Smooth muscle cell of the brain vasculature (primary cell): ENCODE data around the gene RAB24.

Source experiments
- DNase-seq: peaks from one replicate; pipeline ENCODE4 v3.0.0-alpha.2; 2012; ENCODE audit warnings: low read depth, low spot score

Gene RAB24

DNA sequence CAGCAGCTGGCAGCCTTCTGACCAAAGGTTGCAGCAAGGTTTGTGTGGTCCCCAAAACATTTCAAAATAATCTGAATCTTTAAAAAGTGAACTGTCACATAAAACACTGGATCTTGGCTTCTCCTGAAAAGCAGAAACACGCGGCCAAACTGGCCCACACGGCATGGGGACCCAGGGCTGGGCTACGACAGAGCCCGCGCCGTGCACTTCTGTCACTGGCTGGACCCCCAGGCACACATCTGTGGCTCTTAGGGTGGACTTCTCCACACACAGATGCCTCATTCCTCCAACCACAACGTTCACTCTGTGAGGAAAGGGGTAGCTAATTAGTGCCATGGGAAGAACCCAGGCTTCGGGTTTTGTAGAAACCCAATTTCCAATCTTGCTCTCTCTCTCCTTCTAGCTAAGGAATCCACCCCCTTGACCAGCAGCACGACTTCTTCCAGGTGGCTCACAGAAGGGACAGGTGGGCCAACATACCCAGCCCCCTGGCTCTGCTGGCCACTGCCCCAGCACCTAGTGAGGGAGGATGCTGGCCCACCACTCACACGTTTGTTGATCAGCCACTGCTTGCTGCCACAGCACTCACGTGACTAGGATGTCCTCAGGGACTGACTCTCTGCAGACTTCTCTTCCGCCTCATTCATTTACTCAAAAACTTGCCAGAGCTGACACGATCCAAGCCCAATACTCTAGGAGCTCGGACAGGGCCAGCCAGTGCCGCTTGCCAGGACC, 30.1 kb upstream of the RAB24 start:
- no peak for DNase-seq

DNA sequence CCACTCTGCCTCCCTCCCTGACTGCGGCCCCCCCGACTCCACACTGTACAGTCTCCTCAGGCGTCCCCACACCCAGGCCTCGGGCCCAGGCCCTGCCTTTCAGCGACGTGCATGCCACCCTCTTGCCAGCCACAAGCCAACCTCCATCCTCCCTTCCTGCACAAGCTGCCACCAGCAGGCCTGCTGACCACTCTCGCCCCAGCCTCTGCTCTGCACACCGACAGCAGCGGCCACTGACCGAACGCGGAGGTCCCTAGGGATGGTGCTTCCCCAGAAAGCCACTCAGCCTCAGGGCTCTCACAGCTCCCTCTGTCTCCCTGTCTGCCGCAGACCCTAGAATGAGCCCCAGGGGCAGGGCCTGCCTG, 29.4 kb upstream of the RAB24 start:
- DNase-seq, result no peak

DNA sequence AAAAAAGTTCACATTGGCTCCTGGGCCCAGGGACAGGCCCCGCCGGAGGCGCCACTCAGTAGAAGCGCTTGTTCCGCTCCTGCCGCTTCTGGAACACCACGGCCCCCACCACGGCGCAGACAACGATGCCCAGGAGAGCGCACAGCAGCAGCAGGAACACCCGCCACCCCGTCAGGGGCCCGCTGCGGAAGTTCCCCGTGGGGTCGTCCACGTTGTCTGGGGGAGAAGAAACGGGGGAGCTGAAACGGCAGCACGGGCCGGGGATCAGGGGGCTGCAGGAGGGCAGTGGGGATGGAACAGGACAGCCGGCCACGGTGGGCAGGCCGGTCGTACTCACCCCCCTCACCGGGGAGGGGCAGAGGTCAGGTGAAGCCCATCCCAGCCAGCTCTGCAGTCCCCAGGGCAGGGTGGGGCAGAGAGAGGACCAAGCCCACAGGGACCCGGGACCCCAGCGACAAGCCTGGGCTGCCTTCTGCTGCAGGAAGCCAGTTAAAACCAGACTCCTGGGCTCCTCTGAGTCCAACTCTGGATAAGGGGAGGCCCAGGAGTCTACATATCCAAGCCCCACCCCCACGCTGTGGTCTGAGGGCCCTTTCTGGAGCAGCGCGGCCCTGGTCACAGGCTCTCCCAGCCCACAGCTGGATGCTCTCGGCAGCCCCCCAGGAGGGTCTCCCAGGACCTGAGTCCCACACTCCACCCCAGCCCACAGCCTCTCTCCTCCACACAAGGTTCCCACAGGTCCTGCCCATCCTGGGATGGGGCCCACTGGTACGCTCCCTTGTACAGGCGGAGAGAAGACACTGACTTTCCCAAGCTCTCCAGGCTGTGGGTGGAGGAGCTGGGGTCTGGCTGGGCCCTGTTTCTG, 28.7 kb upstream of the RAB24 start:
- no peak for DNase-seq

DNA sequence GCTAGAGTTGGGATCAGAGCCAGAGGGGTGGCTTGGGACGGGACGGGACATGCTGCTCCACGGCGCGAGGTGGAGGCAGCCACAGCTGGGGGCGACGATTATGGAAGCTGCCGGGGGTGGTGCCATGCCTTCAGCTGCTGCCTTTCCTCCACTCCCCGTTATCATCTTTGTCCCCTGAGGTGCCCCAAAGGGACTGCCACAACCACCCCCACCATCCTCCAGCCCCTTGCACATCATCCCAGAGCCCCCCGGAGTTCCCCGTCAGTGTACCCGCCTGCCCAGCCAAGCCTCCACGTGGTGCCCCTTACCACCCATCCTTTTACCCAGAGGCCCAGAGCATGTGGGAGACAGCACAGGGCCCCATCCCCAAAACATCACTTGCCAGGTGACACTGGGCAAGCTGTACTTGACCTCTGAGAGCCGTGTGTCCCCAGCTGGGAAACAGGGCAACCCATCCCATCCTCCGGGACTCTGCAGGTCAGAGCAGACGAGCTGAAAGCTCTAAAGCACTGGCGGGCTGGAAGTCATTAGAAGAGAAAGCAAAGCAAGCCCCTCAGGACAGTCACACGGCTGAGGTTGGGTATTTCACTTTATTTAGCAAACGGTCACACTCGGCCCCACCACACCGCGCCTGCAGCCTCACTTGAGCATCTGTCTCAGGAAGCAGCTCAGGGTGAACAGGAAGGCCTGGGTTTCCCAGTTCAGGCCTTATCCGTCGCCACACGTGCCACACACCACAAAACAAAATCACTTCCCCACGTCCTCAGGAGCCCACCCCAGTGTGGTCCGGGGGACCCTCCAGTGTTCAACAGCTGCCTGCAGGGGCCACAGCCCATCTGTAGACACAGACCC, 27.7 kb upstream of the RAB24 start:
- DNase-seq, result no peak

DNA sequence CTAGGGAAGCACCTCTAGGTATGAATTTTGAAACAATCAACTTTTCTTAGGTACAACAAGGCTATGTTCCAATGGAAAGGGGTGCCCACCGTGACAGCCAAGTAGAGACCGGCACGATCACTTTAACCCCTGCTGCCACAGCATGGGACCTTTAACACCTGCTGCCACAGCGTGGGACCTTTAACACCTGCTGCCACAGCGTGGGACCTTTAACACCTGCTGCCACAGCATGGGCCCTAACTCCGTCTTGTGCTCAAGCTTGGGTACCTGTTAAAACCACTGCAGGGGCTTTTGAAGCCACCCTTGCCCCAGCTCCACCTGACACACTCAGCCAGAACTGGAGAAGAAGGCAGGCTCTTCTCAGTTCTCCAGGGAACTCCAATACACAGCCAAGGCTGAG, 26.4 kb upstream of the RAB24 start:
- DNase-seq, result no peak

DNA sequence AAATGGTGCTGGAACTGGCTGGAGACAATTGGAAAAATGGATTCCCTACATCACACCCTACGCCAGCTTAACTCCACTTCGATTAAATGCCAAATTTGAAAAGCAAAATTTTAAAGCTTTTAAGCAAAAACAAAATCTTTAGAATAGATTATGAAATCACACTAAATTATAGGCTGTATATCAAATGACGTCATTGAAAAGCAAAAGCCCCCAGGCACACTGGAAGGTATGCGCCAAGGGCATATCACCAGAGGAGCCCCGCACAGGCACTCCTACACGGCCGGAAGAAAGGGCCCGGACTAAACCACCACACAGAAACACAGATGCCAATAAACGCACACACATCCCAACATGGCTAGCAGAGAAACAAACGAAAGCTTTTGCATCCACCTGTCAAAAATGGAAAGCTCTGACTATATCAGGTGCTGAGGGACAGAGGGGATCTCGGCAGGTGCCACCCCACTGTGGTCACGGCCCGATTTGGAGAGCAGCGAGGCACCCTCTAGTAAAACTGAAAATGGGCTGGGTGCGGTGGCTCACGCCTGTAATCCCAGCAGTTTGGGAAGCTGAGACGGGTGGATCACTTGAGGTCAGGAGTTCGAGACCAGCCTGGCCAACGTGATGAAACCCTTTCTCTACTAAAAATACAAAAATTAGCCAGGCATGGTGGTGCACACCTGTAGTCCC, 25.2 kb upstream of the RAB24 start:
- no peak for DNase-seq

DNA sequence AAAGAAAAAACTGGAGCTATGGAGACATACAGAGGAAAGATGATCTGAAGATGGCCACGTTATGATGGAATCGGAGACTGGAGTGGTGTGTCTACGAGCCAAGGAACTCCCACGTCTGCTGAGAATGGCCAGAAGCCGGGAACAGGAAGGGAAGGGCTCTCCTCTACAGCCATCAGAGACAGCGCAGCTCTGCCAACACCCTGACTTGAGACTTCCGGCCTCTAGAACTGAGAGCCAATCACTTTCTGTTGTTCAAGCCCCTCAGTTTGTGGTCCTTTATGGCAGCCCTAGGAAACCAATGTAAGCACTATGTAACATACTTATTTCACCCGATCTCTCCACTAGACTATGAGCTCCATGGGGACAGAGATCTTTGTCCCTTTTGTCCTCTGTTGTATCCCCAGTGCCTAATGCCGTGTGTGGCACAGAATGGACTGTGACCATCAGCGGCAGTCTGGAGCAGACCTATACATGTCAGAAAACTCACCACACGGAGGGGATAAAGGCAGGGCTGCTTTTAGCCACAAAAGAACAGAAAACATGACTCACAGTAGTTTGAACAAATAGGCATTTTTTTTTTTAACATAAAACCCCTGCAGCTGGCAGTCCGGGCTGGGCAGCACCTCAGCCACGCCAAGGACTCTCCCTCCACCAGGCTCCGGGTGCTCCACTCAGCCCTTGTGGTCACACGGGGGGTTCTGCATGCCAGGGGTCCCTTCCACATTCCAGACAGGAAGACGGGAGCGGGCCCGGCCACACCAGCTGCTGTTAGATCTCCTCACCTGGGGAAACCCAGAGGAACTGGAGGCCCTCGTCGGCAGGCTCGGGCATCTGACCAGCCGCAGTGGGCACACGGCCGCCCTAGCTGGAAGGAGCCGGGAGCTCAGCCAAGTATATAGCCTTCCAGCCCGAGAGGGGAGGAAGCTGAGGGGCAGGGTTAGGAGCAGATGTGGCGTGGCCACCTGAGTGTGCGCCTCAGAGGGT, 24.3 kb upstream of the RAB24 start:
- no peak for DNase-seq

DNA sequence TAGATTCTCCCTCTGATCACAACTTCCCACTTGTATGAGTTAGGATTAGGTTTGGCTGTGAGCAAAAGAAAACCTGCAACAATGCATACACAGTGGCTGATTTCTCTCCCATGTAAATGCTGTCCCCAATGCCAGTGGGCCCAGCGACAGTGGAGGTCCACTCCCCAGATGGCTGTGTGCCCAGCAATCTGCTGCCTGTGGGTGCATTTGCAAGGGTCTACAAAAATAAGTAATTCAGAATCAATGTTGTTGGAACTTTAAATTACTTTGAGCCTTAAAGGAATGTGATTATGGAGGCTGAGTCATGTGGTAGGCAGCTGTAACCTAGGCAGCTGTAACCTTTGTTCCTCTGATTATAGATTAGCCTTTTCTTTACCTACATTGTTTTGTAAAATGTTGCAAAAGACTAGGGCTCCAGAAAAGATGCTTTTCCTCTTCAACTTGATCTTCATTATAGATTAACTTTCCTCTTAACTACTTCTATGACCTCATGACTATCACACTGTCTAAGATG, 22.4 kb upstream of the RAB24 start:
- no peak for DNase-seq

DNA sequence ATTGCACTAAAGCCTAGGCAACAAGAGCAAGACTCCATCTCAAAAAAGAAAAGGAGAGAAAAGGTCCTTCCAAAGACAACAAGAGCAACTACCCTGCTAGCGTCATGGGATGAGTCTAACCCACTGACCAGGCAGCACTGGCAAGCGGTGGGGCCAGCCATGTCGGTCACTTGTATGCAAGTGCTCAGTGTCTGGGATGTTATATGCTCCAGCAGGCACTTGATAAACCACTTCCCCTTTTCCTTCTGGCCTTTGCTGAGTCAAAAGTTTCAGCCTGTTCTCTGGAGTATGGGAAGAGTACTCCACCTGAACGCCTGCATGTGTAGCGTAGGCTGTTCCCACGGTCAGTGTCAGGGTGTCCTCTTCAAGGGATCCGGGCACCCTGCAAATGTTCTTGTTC, 17.4 kb upstream of the RAB24 start:
- no peak for DNase-seq

DNA sequence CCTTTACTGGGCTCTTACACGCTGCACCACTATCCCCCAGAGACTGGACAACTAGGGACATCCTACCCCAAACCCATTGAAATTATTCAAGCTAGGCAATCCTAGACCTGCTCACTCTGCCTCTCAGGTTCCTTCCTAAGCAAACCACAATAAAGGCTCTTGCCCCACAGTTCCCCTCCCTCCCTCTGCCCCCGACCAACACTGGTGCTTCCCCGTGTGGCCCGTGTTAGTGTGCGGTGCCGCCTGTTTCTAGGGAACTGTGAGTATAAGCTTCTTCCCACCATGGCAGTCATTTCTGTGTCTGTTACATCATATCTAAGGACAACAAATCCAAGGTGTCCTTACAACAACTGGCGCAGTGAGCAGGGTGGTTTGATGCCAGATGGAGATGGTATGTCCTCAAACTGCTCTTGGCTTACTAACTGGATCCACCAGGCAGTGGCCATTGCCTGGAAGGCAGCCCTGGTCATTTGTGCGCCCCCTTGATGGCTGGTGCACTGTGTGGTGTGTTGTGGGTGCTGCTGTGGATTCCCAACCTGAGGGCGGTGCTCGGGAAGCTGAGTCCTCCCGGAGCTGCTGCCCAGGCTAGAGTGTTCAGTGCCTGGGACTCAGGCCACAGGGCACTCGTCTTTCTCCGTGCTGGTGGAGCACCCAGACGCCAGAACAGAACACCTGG, 16.5 kb upstream of the RAB24 start:
- DNase-seq, result no peak

DNA sequence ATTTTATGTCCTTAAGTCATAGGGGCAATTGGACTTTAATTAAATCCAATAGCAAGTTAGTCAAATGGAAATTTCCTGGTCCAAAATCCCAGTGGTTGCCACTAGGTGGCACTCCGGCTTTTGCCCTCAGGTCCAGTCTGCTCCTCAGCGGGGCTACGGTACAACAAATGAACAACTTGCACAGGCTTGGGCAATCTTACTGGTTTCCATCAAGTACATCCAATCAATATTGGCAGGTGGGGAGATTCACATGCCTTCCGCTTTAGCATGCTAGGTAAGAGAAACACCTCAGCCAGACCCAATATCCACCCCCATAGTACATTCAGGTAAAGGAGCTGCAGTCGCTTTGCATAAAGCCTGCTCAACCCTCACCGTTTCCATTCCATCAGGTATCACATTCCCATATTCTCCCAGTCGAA, 14.4 kb upstream of the RAB24 start:
- DNase-seq, result peak; percentile 56

DNA sequence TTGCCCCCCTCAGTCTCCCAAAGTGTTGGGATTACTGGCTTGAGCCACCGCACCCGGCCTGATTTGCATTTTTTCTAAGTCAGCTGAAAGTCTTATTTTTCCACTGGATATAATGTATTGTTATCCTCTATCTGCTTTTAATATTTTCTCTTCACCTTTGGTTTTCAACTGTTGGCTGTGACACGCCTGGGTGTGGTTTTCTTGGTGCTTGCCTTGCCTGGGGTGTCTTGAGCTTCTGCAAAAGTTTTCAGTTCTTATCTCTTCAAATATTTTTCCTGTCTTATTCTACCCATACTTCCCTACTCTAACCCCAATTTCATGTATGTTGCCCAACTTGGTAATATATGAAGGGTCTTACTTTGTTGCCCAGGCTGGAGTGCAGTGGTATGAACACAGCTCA, 12.5 kb upstream of the RAB24 start:
- DNase-seq, result no peak

DNA sequence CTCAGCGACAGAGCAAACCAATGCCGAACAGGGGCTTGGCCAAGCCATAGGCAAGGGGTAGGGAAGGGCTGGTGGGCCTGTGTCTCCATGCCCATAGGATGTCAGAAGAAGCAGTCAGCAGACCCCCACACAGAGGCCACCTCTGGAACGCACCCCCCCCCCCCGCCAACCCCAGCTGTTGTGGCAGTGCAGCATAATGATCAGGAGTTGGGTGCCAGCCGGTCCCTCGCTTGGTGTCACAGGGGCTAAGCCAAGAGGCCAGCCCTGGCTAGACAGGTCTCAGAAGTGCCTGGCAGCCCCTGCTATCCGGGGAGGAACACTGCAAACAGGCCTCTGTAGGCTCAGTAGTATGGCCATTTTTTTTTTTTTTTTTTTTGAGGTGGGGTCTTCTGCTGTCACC, 11.9 kb upstream of the RAB24 start:
- no peak for DNase-seq

DNA sequence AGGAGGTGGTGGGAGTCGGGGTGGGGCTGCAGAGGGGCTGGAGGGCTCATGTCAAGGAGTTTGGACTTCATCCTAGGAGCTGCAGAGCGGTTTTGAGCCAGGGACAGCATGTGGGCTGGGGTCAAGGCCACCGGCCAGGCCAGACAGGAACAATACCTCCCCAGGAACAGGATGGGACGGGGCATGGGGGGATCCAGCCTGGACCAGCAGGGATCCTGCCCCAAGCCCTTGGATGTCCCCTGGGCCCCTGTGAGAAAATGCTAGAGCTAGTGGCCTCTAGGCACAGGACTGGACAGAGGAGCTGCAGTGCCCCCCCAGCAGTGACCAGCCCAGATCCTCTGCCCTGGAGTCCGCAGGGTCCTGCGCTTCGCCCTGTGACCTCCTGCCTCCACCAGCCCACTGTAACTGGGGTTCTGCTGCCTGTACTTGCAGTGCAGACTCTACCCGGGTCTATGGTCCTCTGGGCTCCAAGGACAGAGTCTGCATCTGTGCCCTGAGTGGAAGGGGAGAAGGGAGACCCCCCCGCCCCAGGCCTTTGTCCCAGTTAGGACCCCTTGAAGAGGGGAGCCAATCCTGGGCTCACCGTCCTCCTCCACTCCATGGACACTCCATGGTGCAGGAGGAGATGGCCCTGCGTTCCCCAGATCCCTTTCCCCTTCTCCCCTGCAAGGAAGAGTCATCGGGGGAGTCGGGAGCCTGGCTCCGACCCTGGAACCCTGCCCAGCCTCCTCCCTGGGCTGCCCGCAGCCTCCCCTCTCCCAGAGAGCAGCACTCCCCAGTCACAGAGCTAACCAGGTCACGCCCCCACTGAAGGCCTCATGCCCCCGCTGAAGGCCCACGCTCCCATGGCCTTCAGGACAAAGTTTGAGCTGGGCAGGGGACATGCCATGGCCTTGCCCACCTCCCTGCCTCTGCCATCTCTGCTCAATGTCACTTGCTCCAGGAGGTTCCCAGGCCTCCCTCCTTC, 11.1 kb upstream of the RAB24 start:
- no peak for DNase-seq

DNA sequence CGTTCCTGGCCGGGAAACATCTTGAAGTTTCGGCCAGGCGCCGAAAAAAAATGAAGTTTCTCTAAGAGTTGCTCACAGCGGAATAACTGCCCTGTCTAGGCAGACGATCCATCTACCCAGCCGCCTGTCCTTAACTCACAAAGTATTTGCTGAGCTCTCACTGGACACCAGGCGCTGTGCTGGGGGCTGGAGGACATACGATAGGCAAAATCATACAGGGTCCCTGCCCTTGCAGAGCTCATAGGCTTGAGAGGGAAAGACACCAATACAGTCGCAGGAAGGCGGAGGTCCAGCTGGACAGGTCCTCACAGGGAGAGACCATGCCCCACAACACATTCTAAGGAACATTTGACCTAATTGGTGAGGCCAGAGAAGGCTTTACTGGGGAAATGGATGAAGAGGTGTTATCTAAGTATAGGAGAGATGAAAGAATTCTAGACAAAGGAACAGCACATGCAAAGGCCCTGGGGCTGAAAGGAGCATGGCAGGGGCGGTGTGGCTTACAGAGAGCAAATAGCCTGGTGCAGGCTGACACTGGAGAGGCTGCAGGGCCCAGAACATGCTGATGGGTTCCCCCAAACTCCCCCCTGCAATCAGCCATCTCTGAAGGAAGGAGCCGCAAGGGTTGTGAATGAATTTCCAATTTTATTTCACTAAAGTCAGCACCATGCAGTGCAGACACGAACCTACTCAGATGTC, 10.2 kb upstream of the RAB24 start:
- no peak for DNase-seq

DNA sequence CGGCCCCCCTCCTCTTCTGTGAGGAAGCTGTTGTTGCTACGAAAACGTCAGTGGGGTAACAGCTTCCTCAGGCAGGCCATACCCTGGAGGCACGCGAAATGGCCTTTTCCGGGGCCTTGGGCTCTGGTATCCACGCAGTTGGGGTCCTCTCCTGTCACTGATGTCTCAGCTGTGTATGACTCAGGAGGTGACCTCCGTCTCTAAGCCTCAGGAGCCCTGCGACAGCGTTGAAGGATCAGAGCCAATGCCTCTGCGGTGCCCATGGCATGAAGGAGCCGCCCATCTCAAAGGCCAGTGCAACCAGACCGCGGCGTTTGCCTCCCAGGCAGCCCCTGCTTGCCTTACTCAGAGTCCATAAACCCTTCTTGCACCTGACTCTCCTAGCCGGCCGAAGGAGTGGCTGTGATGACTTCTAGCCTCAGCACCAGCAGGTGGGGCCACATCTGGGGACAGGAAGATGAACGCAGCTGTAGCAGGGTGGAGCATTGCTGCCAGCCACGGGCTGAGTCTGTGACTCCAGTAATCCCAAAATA, 9.2 kb upstream of the RAB24 start:
- DNase-seq, result no peak
